Prostate gland (tissue), 2 donors: Measurements from ENCODE around the gene SEMA6B.

ENCODE experiments used
- POLR2A ChIP-seq: fragments of 450-650 bp; IDR thresholded peaks from one replicate; pipeline ENCODE4 v1.6.1; 2016; ENCODE audit warnings: antibody characterized with exemption, mild to moderate bottlenecking
- POLR2AphosphoS5 ChIP-seq: sonication (generic); formaldehyde crosslinking; IDR thresholded peaks from one replicate; pipeline ENCODE4 v1.6.1; 2017; ENCODE audit warnings: antibody characterized with exemption
- TF ChIP-seq, protein P1 (sequence below), 4 experiments: fragments of 200-600 bp in 2 of 4; fragments of 450-650 bp in 2 of 4; sonication (generic) in 2 of 4; IDR thresholded peaks; 1 replicate in 3 of 4; 2 replicates in 1 of 4; pipeline ENCODE4 v1.5.1; 2016 to 2019; ENCODE audit warnings: antibody characterized with exemption in 4 of 4, mild to moderate bottlenecking in 2 of 4, moderate library complexity in 2 of 4

DNA sequence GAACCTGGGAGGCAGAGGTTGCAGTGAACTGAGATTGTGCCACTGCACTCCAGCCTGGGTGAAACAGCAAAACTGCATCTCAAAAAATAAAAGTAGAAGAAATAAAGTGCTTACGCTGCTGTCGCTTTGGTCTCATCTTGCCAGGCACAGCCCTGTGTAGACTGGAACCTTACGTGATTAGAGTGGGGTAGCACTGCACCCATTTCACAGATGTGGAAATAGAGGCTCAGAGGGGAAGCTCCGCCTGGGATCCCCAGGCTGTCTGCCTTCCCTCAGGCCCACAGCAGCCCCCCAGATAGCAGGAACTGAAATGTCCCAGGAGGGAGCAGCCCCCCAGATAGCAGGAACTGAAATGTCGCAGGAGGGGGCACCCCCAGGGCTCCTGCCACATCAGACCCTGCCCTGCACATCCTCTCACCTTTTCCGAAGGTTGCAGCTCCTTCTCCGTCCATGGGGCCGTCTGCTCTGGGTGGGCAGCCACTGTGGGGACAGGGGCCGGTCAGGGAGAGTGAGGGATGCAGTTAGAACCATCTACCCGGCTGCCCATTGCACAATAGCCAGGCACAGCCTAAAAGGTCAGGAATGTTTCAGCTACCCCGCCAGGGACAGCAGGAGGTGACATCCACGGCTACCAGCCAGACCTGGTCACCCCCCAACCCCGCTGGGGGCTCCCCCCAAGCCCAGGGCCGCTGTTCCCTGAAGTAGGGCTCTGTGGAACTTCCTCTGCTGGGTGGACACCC, 43.1 kb downstream of the SEMA6B start:
- TF ChIP-seq, protein P1, sequence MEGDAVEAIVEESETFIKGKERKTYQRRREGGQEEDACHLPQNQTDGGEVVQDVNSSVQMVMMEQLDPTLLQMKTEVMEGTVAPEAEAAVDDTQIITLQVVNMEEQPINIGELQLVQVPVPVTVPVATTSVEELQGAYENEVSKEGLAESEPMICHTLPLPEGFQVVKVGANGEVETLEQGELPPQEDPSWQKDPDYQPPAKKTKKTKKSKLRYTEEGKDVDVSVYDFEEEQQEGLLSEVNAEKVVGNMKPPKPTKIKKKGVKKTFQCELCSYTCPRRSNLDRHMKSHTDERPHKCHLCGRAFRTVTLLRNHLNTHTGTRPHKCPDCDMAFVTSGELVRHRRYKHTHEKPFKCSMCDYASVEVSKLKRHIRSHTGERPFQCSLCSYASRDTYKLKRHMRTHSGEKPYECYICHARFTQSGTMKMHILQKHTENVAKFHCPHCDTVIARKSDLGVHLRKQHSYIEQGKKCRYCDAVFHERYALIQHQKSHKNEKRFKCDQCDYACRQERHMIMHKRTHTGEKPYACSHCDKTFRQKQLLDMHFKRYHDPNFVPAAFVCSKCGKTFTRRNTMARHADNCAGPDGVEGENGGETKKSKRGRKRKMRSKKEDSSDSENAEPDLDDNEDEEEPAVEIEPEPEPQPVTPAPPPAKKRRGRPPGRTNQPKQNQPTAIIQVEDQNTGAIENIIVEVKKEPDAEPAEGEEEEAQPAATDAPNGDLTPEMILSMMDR (IDR thresholded peaks at IDR 0.05), result no peak
- TF ChIP-seq POLR2AphosphoS5 (no peak), POLR2A (no peak)
